ENCODE measurements around the gene ZNF408.
"Not testable (repeated sequence)": the region's sequence is repeated elsewhere in the genome, so short reads cannot be mapped to it uniquely, and the experiment has no call there.

Gene ZNF408

DNA sequence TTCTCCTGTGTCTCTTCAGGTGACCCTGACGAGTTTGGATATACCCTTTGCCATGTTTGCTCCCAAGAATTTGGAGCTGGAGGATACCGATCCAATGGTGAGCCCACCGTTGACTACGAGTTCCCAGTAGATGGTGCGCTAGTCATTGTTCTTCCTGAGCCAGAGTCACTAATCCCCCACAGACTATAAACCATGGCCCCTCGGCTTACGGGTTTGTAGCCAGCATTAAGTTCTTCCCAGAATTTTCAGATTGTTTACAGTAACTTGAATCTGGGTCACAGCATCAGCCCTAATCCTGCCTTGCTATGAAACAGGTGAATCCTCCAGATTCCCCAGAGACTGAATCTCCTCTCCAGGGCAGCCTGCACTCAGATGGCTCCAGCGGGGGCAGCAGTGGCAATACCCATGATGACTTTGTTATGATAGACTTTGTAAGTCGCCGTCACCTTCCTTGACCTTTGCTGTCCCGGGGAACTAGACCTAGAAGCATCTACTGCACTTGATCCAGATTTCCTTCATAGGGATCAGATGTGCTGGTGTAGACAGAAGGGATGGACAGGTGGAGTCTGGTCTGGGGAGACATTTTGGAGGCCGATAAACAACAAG is 32.2 kb upstream of the ZNF408 start:
- H3K27me3 ChIP-seq (ENCODE audit: insufficient read depth, low read length) = no peaks in the 10 kb centered on the region
- peaks cover 1% of the 10 kb centered on the region; the same call in 1 of the 2 replicates for H3K4me1 ChIP-seq (ENCODE audit: insufficient read depth, low read length)
- H3K36me3 ChIP-seq (ENCODE audit: insufficient read depth, low read depth, low read length) = peaks cover 91% of the 10 kb centered on the region
- H3K9ac ChIP-seq (ENCODE audit: low read depth, low read length) = no peak overlapping the region
- no peak overlapping the region for H3K27ac ChIP-seq (ENCODE audit: low read length)
- no peaks in the 10 kb centered on the region for H3K9me3 ChIP-seq (ENCODE audit: insufficient read depth, low read depth, low read length)
- no peak overlapping the region for H3K4me3 ChIP-seq (ENCODE audit: low read length)

DNA sequence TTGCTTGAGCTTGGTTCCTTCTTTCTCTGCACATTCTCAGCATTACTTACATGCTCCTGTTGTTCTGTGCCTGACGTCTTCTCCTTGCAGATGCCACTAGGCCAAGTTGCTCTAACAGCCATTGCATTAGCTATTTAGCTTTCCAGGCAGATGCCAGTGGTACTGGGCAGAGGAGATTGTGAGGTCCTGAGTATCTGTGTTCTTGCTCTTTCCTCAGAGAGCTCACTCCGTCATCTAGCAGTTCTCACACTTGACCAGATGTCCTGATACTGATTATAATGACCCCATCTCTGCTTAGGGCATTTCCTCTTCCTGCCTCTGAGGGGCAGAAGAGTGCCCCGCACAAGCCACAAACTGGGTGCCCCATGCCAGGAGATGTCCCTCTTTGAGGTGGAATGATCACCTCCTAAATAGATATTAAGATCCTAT is 31.1 kb upstream of the ZNF408 start:
- Histone ChIP-seq H3K9me3 (ENCODE audit: insufficient read depth, low read depth, low read length) (no peaks in the 10 kb centered on the region), H3K4me3 (ENCODE audit: low read length) (no peak overlapping the region), H3K9ac (ENCODE audit: low read depth, low read length) (no peak overlapping the region), H3K4me1 (ENCODE audit: insufficient read depth, low read length) (peaks cover 11% of the 10 kb centered on the region; the same call in 1 of the 2 replicates), H3K27ac (ENCODE audit: low read length) (no peak overlapping the region), H3K27me3 (ENCODE audit: insufficient read depth, low read length) (no peaks in the 10 kb centered on the region), H3K36me3 (ENCODE audit: insufficient read depth, low read depth, low read length) (peaks cover 85% of the 10 kb centered on the region)

DNA sequence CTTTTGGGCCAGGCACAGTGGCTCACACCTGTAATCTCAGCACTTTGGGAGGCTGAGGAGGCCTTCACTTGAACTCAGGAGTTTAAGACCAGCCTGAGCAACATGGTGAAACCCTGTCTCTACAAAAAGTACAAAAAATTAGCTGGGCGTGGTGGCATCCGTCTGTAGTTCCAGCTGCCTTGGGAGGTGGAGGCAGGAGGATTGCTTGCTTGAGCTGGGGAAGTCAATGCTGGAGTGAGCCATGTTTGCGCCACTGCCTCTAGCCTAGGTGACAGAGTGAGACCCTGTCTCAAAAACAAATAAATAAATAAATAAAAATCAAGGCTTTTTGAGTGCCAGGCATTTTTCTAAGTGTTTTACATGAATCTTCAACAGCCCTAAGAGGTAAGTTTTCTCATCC is 30.3 kb upstream of the ZNF408 start:
- H3K27me3 ChIP-seq (ENCODE audit: insufficient read depth, low read length); H3K27ac ChIP-seq (ENCODE audit: low read length); H3K9ac ChIP-seq (ENCODE audit: low read depth, low read length); H3K9me3 ChIP-seq (ENCODE audit: insufficient read depth, low read depth, low read length); H3K4me3 ChIP-seq (ENCODE audit: low read length): not testable (repeated sequence)
- Histone ChIP-seq H3K36me3 (ENCODE audit: insufficient read depth, low read depth, low read length) (peaks cover 77% of the 10 kb centered on the region), H3K4me1 (ENCODE audit: insufficient read depth, low read length) (peaks cover 14% of the 10 kb centered on the region)

DNA sequence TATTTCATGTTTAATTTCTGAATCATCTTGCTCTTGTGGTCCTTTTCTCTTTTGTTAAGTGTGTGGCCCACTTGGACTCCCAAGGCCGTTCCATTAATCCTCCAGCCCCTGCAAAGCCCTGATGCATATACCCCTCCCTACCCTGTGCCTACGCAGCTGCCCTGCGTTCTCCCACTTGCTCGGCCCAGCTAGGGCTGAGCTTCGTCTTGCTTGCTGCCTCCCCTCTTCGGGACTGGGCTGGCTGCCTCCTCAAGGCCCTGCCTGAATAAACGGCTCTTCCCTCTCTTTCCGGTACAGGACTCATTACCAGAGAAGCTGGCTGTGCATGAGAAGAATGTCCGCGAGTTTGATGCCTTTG is 28.9 kb upstream of the ZNF408 start:
- Histone ChIP-seq H3K27ac (ENCODE audit: low read length) (no peak overlapping the region), H3K36me3 (ENCODE audit: insufficient read depth, low read depth, low read length) (peaks cover 65% of the 10 kb centered on the region), H3K9me3 (ENCODE audit: insufficient read depth, low read depth, low read length) (no peaks in the 10 kb centered on the region), H3K27me3 (ENCODE audit: insufficient read depth, low read length) (no peaks in the 10 kb centered on the region), H3K4me1 (ENCODE audit: insufficient read depth, low read length) (peaks cover 14% of the 10 kb centered on the region), H3K9ac (ENCODE audit: low read depth, low read length) (no peak overlapping the region), H3K4me3 (ENCODE audit: low read length) (no peak overlapping the region)

DNA sequence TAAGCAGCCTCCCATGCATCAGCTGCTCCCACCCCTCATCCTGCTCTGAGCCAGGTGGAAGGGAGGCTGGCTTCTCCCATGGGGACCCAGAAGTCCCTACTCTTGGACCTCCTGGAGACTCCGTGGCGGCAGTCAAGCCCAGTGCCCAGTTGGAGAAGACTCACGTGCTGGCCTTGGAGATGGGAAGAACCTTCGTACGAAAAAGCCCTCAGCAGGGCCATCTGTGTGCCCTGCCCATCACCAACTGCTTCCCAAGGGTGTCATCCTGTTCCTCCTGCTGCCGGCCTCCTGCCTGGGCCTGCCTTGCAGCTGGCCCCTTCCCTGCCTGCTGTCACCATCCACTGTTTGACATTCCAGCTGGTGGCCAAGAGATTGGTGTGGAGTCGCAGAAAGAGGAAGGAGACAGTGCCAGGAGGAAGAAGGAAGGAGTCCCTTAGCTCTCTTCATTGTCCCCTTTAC is 28.4 kb upstream of the ZNF408 start:
- Histone ChIP-seq H3K4me1 (ENCODE audit: insufficient read depth, low read length) (peaks cover 14% of the 10 kb centered on the region), H3K9ac (ENCODE audit: low read depth, low read length) (no peak overlapping the region), H3K27ac (ENCODE audit: low read length) (no peak overlapping the region), H3K36me3 (ENCODE audit: insufficient read depth, low read depth, low read length) (peaks cover 61% of the 10 kb centered on the region), H3K4me3 (ENCODE audit: low read length) (no peak overlapping the region), H3K27me3 (ENCODE audit: insufficient read depth, low read length) (no peaks in the 10 kb centered on the region), H3K9me3 (ENCODE audit: insufficient read depth, low read depth, low read length) (no peaks in the 10 kb centered on the region)

DNA sequence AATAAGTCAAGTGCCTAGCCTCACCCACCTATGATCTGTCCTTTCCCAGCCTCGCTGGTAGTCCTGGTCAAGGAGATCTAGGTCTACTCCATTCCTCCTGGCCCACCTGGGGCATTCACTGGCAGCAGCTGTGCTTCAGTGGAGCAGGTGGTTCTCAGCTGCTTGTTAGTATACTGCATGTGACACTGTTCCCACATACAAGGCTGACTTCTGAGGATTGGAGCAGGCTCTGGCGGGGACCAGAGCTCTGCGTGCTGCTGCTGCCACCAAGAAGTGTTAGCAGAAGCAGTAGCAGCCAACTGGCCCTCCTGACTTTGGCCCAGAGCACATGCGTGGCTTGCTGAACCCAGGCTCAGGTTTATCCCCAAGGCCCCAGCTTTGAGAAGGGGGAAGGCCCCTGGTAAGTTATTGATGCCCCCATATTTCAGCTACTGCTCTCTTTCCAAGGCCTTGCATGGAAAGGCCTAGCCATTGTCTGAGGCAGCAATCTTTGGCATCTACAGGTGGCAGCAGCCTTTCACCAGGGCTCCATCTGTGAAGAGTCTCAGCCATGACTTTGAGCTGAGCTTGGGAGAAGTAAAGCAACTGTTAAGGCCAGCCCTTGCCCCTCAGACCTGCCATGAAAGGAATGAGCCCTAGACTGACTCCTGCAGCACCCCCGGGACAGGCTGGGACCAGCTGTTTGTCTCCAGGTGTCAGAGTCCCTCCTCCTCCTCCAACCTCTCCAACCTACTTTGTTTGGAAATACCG is 26.9 kb upstream of the ZNF408 start:
- H3K9ac ChIP-seq (ENCODE audit: low read depth, low read length) = no peak overlapping the region
- peaks cover 14% of the 10 kb centered on the region for H3K4me1 ChIP-seq (ENCODE audit: insufficient read depth, low read length)
- H3K4me3 ChIP-seq (ENCODE audit: low read length) = no peak overlapping the region
- H3K36me3 ChIP-seq (ENCODE audit: insufficient read depth, low read depth, low read length) = peaks cover 53% of the 10 kb centered on the region
- no peaks in the 10 kb centered on the region for H3K27me3 ChIP-seq (ENCODE audit: insufficient read depth, low read length)
- no peaks in the 10 kb centered on the region for H3K9me3 ChIP-seq (ENCODE audit: insufficient read depth, low read depth, low read length)
- no peak overlapping the region for H3K27ac ChIP-seq (ENCODE audit: low read length)

DNA sequence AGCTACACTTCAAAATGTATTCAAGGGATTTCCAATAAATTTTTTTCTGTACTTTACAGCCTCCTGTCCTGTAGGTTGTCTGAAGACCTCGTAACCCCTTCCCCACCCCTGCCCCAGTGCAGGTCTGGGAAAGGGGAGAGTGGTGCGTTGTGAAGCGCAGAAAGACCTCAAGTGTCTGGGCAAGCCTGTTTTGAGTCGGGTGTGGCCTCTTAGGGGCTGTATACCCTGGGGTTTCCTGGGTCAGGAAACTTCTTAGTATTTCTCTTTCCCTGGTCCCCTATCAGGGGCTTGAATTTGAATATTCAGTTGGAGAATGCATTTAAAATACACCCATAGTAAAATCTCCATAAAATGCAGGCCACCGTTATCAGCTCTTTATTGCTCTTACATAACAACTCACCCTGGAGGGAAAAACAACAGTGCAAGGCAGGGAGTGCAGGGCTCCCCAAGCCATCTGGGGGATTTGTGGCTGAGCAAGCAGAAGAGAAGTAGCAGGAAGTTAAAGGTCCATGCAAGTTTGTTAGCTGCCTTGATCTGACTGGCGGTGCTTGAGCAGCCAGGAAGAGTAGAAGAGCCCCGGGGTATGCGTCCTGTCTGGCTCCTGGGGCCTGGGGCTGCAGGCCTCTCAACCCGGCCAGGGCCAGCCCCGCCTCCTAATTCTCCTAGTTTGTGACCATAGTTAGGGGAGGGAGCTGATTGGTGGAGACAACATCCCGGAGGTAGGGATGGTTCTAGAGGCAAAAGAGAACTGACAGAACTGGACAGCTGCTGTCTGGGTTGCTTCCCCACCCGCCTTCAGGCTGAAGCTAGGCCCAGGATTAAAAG is 26.2 kb upstream of the ZNF408 start:
- Histone ChIP-seq H3K4me3 (ENCODE audit: low read length) (no peak overlapping the region), H3K9ac (ENCODE audit: low read depth, low read length) (no peak overlapping the region), H3K36me3 (ENCODE audit: insufficient read depth, low read depth, low read length) (peaks cover 49% of the 10 kb centered on the region), H3K27me3 (ENCODE audit: insufficient read depth, low read length) (no peaks in the 10 kb centered on the region), H3K27ac (ENCODE audit: low read length) (no peak overlapping the region), H3K9me3 (ENCODE audit: insufficient read depth, low read depth, low read length) (no peaks in the 10 kb centered on the region), H3K4me1 (ENCODE audit: insufficient read depth, low read length) (peaks cover 14% of the 10 kb centered on the region)

DNA sequence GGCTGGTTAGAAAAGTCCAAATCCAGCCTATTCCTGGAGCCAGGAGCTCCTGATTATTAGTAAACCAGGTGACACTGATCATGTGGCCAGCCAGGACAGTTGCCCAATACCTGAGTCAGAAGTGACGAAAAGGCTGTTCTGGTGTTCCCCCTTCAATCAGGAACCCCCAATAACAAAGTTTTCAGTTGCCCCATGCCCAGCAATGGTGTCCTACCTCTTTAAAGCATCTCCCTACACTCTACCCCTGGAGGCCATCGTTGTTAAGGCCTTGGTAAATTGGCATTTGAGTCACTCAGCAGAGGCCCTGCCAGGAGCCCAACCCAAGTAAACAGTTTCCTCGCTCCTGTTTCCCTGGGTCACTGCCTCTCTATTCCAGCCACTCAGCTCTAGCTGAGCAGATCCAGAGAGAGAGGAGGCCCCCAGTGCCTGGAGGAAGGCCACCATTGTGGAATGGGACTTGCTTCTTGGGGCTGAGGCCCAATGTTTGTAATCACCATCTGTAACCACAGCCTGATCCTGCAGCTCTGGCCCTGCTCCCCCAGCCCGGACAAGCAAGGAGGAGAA is 25.5 kb upstream of the ZNF408 start:
- H3K27ac ChIP-seq (ENCODE audit: low read length) = no peak overlapping the region
- H3K9me3 ChIP-seq (ENCODE audit: insufficient read depth, low read depth, low read length) = no peaks in the 10 kb centered on the region
- H3K36me3 ChIP-seq (ENCODE audit: insufficient read depth, low read depth, low read length) = peaks cover 46% of the 10 kb centered on the region
- H3K4me3 ChIP-seq (ENCODE audit: low read length) = no peak overlapping the region
- H3K4me1 ChIP-seq (ENCODE audit: insufficient read depth, low read length) = peaks cover 14% of the 10 kb centered on the region
- no peaks in the 10 kb centered on the region for H3K27me3 ChIP-seq (ENCODE audit: insufficient read depth, low read length)
- H3K9ac ChIP-seq (ENCODE audit: low read depth, low read length) = no peak overlapping the region

DNA sequence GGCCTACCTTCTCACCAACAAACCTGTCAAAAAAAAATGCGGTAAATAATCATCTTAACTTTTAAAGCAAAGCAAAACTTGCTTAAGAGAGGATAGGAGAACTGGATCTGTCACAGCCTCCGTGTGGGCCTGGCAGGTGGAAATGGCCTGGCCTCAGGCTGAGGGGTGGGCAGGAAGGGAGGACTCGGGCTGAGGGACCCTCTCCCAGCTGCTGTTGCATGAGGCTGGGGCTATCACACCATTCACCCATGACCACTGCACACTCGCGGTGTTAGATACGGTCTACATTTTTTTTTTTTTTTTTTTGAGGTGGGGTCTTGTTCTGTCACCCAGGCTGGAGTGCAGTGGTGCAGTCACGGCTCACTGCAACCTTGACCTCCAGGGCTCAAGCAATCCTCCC is 24.9 kb upstream of the ZNF408 start:
- no peak overlapping the region for H3K9ac ChIP-seq (ENCODE audit: low read depth, low read length)
- no peaks in the 10 kb centered on the region for H3K27me3 ChIP-seq (ENCODE audit: insufficient read depth, low read length)
- no peaks in the 10 kb centered on the region for H3K9me3 ChIP-seq (ENCODE audit: insufficient read depth, low read depth, low read length)
- H3K4me3 ChIP-seq (ENCODE audit: low read length) = no peak overlapping the region
- H3K27ac ChIP-seq (ENCODE audit: low read length) = no peak overlapping the region
- peaks cover 14% of the 10 kb centered on the region for H3K4me1 ChIP-seq (ENCODE audit: insufficient read depth, low read length)
- peaks cover 44% of the 10 kb centered on the region for H3K36me3 ChIP-seq (ENCODE audit: insufficient read depth, low read depth, low read length)

DNA sequence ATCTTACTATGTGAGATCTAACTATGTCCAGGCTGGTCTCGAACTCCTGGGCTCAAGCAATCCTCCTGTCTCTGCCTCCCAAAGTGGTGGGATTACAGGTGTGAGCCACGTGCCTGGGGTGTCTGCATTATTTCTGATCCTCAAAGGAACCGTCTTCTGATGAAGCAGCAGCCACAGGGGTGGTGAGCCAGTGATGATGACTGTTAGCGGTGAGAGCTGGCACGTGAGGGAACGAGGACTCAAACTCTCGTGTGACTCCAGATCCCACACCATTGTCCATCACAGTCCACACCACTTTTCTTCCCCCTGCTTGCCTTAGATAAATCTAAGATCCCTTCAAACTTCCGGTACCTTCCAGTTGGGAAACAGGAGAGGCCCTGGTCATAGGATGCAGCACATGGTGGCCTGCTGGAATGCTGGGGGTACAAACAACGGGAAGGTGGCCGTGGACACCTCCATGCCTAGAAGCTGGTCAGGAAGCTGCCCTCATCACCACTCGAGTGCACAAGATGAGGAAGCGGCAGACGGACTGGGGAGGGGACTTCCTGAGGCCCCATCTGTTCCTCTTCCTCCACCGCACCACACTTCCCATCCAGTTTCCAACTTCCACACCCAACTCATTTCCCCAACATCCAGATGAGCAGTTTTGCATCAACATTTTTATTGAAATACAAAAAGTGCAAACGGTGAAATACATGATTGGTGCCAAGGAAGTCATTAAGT is 24.2 kb upstream of the ZNF408 start:
- Histone ChIP-seq H3K4me1 (ENCODE audit: insufficient read depth, low read length) (peaks cover 14% of the 10 kb centered on the region), H3K9ac (ENCODE audit: low read depth, low read length) (no peak overlapping the region), H3K27ac (ENCODE audit: low read length) (no peak overlapping the region)

DNA sequence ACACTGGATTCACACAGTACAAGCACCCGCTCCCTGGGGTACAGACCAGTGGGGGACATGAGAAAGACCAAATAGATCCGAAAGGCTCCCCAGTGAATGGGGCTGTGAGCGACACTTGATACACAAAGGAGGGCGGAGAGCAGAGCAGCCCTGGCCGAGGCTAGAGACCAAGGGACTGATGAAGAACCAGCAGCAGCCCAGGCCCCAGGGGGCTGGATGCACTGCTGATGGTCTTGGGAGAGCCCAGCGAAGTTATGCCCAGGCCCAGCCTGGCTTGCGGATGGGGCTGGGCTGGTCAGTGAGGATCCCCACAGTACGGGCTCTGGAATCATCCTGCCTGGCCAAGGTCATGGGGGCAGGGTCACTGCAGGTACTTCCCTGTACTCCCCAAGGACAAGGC is 23.7 kb upstream of the ZNF408 start:
- peaks cover 34% of the 10 kb centered on the region for H3K36me3 ChIP-seq (ENCODE audit: insufficient read depth, low read depth, low read length)
- no peak overlapping the region for H3K4me3 ChIP-seq (ENCODE audit: low read length)
- no peak overlapping the region for H3K27ac ChIP-seq (ENCODE audit: low read length)
- H3K9me3 ChIP-seq (ENCODE audit: insufficient read depth, low read depth, low read length) = no peaks in the 10 kb centered on the region
- H3K9ac ChIP-seq (ENCODE audit: low read depth, low read length) = no peak overlapping the region
- no peaks in the 10 kb centered on the region for H3K27me3 ChIP-seq (ENCODE audit: insufficient read depth, low read length)
- H3K4me1 ChIP-seq (ENCODE audit: insufficient read depth, low read length) = peaks cover 14% of the 10 kb centered on the region

More for the DNA sequence above, 24.2 kb upstream of the ZNF408 start:
- H3K4me3 ChIP-seq (ENCODE audit: low read length) = no peak overlapping the region
- no peaks in the 10 kb centered on the region for H3K27me3 ChIP-seq (ENCODE audit: insufficient read depth, low read length)
- H3K36me3 ChIP-seq (ENCODE audit: insufficient read depth, low read depth, low read length) = peaks cover 39% of the 10 kb centered on the region
- no peaks in the 10 kb centered on the region for H3K9me3 ChIP-seq (ENCODE audit: insufficient read depth, low read depth, low read length)
